OCI-LY1 (cell line): Measurements from ENCODE around the gene PNCK.

Source experiments
- CTCF ChIP-seq: fragments of 200-600 bp; sonication (generic), shearing (Covaris generic); IDR thresholded peaks from 2 replicates; pipeline ENCODE4 v1.5.1; 2017; ENCODE audit warnings: mild to moderate bottlenecking, antibody characterized with exemption, low read length, moderate library complexity, mixed read lengths
- EZH2 ChIP-seq: fragments of 200-600 bp; sonication (generic), shearing (Covaris generic); IDR thresholded peaks from 2 replicates; pipeline ENCODE4 v1.8.0; 2017; ENCODE audit warnings: borderline replicate concordance, mixed run types, mild to moderate bottlenecking, antibody characterized with exemption, low read length, moderate library complexity, mixed read lengths

- TF ChIP-seq CTCF (no peak), EZH2 (no peak)
Observed at GRCh38 chrX:153621949-153622598, 51.5 kb downstream of the PNCK start.
